Smooth muscle cell (in vitro differentiated cells): Measurements from ENCODE around the gene B3GAT1. TPM values are rescaled to one million over a fixed set of nuclear protein-coding genes. Genes with fewer than 3 reads are reported as not detected.

Experiments used
- DNase-seq: peaks from one replicate; lab custom pipeline; 2025; ENCODE audit not compliant: unreplicated experiment; lab: John Stamatoyannopoulos, UW
- H2AFZ ChIP-seq: fragments of 200-600 bp; sonication (generic); 2 replicates; pipeline ENCODE4 v1.6.0; 2016; ENCODE audit warnings: antibody characterized with exemption, low read depth, mild to moderate bottlenecking
- H3F3A ChIP-seq: fragments of 200-600 bp; sonication (generic); 2 replicates; pipeline ENCODE4 v1.6.0; 2017; ENCODE audit warnings: antibody characterized with exemption, low read depth
- H3K27ac ChIP-seq: fragments of 200-600 bp; sonication (generic); 2 replicates; pipeline ENCODE4 v1.5.1; 2016; ENCODE audit warnings: low read depth, mild to moderate bottlenecking
- H3K27me3 ChIP-seq: fragments of 200-600 bp; sonication (generic); 2 replicates; pipeline ENCODE4 v1.6.1; 2016; ENCODE audit warnings: low read depth, mild to moderate bottlenecking
- H3K36me3 ChIP-seq: fragments of 200-600 bp; sonication (generic); 2 replicates; pipeline ENCODE4 v1.5.1; 2016; ENCODE audit warnings: low read depth
- H3K4me1 ChIP-seq: fragments of 200-600 bp; sonication (generic); 2 replicates; pipeline ENCODE4 v1.5.1; 2016; ENCODE audit warnings: low read depth
- H3K4me2 ChIP-seq: fragments of 200-600 bp; sonication (generic); 2 replicates; pipeline ENCODE4 v1.6.0; 2016; ENCODE audit warnings: mild to moderate bottlenecking
- H3K4me3 ChIP-seq: fragments of 200-600 bp; sonication (generic); 2 replicates; pipeline ENCODE4 v1.5.1; 2016; ENCODE audit warnings: mild to moderate bottlenecking
- H3K79me2 ChIP-seq: fragments of 200-600 bp; sonication (generic); 2 replicates; pipeline ENCODE4 v1.6.0; 2016; ENCODE audit warnings: low read depth, mild to moderate bottlenecking
- H3K9ac ChIP-seq: fragments of 200-600 bp; sonication (generic); 2 replicates; pipeline ENCODE4 v1.6.0; 2016; ENCODE audit warnings: low read depth
- H3K9me3 ChIP-seq: fragments of 200-600 bp; sonication (generic); replicated peaks from 2 replicates; pipeline ENCODE4 v1.5.1; 2016; ENCODE audit warnings: low read depth
- H4K20me1 ChIP-seq: fragments of 200-600 bp; sonication (generic); 2 replicates; pipeline ENCODE4 v1.6.0; 2016; ENCODE audit warnings: low read depth
- CTCF ChIP-seq: fragments of 200-600 bp; sonication (generic); IDR thresholded peaks from 2 replicates; pipeline ENCODE4 v1.5.1; 2017; ENCODE audit warnings: borderline replicate concordance, mild to moderate bottlenecking, antibody characterized with exemption; ENCODE audit not compliant: insufficient read depth, poor library complexity, severe bottlenecking
- WGBS: methylation state at CpG from one replicate; pipeline ENCODE4 v1.1.7; 2016; ENCODE audit warnings: low lambda C conversion rate; 5-methylcytosine and 5-hydroxymethylcytosine counted together
- polyA plus RNA-seq: library from polyadenylated mRNA; unstranded; fragments of >200 nt; fragmentation: Nextera tagmentation; extraction: Ambion mirVana; gene quantifications from 2 replicates; pipeline ENCODE4 v1.2.1, GENCODE V29; 2016
- total RNA-seq: library from RNA; depleted of rRNA; stranded (reverse); fragments of >200 nt; gene quantifications from 2 replicates; pipeline ENCODE4 v1.2.3, GENCODE V29; 2014

B3GAT1 gene
- total and polyA plus RNA-seq, 2 experiments from 2014 or later: not detected

- Histone ChIP-seq H3K4me2 (no peak overlapping the region), H3K4me1 (no peaks in the 10 kb centered on the region), H3F3A (no peaks in the 10 kb centered on the region), H3K9ac (no peak overlapping the region), H3K4me3 (no peak overlapping the region), H2AFZ (no peak overlapping the region), H3K79me2 (no peaks in the 10 kb centered on the region), H3K27ac (no peak overlapping the region), H3K27me3 (no peaks in the 10 kb centered on the region), H4K20me1 (no peaks in the 10 kb centered on the region), H3K9me3 (no peaks in the 10 kb centered on the region), H3K36me3 (no peaks in the 10 kb centered on the region)
- DNase-seq: no peak
- no peak for TF ChIP-seq CTCF
- 90% methylated on average over 6 of the region's 6 CpGs for WGBS
Observed at GRCh38 chr11:134454146-134454690, 42.2 kb upstream of the B3GAT1 start.

GRCh38 chr11:134453441-134453840 lies 41.4 kb upstream of the B3GAT1 start:
- H3K27ac ChIP-seq: no peak overlapping the region
- DNase-seq: no peak
- H3K9ac ChIP-seq: no peak overlapping the region
- no peaks in the 10 kb centered on the region for H4K20me1 ChIP-seq
- no peak overlapping the region for H2AFZ ChIP-seq
- no peak overlapping the region for H3K4me3 ChIP-seq
- 85% methylated on average over 6 of the region's 6 CpGs for WGBS
- no peaks in the 10 kb centered on the region for H3K4me1 ChIP-seq
- no peaks in the 10 kb centered on the region for H3F3A ChIP-seq
- H3K36me3 ChIP-seq: no peaks in the 10 kb centered on the region
- H3K79me2 ChIP-seq: no peaks in the 10 kb centered on the region
- no peak overlapping the region for H3K4me2 ChIP-seq
- H3K27me3 ChIP-seq: no peaks in the 10 kb centered on the region
- H3K9me3 ChIP-seq: no peaks in the 10 kb centered on the region
- no peak for TF ChIP-seq CTCF

GRCh38 chr11:134452838-134453155 lies 40.8 kb upstream of the B3GAT1 start:
- H3K4me2 ChIP-seq: no peak overlapping the region
- H3K9ac ChIP-seq: no peak overlapping the region
- no peak overlapping the region for H3K27ac ChIP-seq
- 90% methylated on average over 5 of the region's 5 CpGs for WGBS
- H3K9me3 ChIP-seq: no peaks in the 10 kb centered on the region
- TF ChIP-seq CTCF: no peak
- no peaks in the 10 kb centered on the region for H3K4me1 ChIP-seq
- no peaks in the 10 kb centered on the region for H4K20me1 ChIP-seq
- no peak overlapping the region for H3K4me3 ChIP-seq
- no peaks in the 10 kb centered on the region for H3F3A ChIP-seq
- H3K79me2 ChIP-seq: no peaks in the 10 kb centered on the region
- DNase-seq: no peak
- no peaks in the 10 kb centered on the region for H3K36me3 ChIP-seq
- no peaks in the 10 kb centered on the region for H3K27me3 ChIP-seq
- H2AFZ ChIP-seq: no peak overlapping the region

- no peaks in the 10 kb centered on the region for H3K79me2 ChIP-seq
- TF ChIP-seq CTCF: no peak
- H3K4me3 ChIP-seq: no peak overlapping the region
- H3K4me2 ChIP-seq: no peak overlapping the region
- no peaks in the 10 kb centered on the region for H3F3A ChIP-seq
- no peaks in the 10 kb centered on the region for H3K9me3 ChIP-seq
- 83% methylated on average over 13 of the region's 14 CpGs for WGBS
- H3K4me1 ChIP-seq: no peaks in the 10 kb centered on the region
- H3K27ac ChIP-seq: no peak overlapping the region
- no peak overlapping the region for H3K9ac ChIP-seq
- H2AFZ ChIP-seq: no peak overlapping the region
- H3K36me3 ChIP-seq: no peaks in the 10 kb centered on the region
- H3K27me3 ChIP-seq: no peaks in the 10 kb centered on the region
- H4K20me1 ChIP-seq: no peaks in the 10 kb centered on the region
- DNase-seq: no peak
Observed at GRCh38 chr11:134452026-134452837, 40.2 kb upstream of the B3GAT1 start.
